Panc1 (cell line): ENCODE data around the gene TEX26. TPM values are rescaled to one million over a fixed set of nuclear protein-coding genes. Genes with fewer than 3 reads are reported as not detected.

ENCODE experiments used
- ATAC-seq: fragments of 200-7000 bp; cut with Tn5 transposase; 2 replicates; pipeline ENCODE4 v1.9.1; 2020; ENCODE audit warnings: mild to moderate bottlenecking, moderate library complexity
- BruUV-seq: library from RNA; stranded (reverse); fragments of 400-500 nt; replicated peaks from 2 replicates; lab custom pipeline; 2021; lab: Mats Ljungman, UMichigan
- CTCF ChIA-PET: fragments of 300-600 bp; sonication (Branson Sonifier 250); formaldehyde crosslinking; loops from one replicate; lab custom pipeline; 2022; ENCODE audit warnings: antibody characterized with exemption; lab: Charles Lee
- POLR2A ChIA-PET: fragments of 300-600 bp; sonication (Branson Sonifier 250); formaldehyde crosslinking; loops from one replicate; lab custom pipeline; 2022; ENCODE audit warnings: antibody characterized with exemption; lab: Charles Lee
- DNase-seq: peaks from one replicate; pipeline ENCODE4 v3.0.0-alpha.2; 2010; ENCODE audit warnings: low read depth, low spot score
- H3K27ac ChIP-seq: 2 replicates; pipeline ENCODE4 v1.5.1; 2011; ENCODE audit warnings: mild to moderate bottlenecking, low read length, inconsistent platforms
- H3K27me3 ChIP-seq: fragments of 200-500 bp; sonication (Bioruptor generic); 2 replicates; pipeline ENCODE4 v1.6.0; 2014; ENCODE audit warnings: low read length, inconsistent platforms; ENCODE audit not compliant: control insufficient read depth, insufficient read depth
- H3K36me3 ChIP-seq: fragments of 200-500 bp; sonication (Bioruptor generic); 2 replicates; pipeline ENCODE4 v1.5.1; 2014; ENCODE audit warnings: inconsistent platforms, mild to moderate bottlenecking, low read length, moderate library complexity; ENCODE audit not compliant: control insufficient read depth, insufficient read depth
- H3K4me1 ChIP-seq: 2 replicates; pipeline ENCODE4 v1.5.1; 2011; ENCODE audit warnings: inconsistent platforms, mild to moderate bottlenecking, low read length, moderate library complexity; ENCODE audit not compliant: control insufficient read depth, insufficient read depth
- H3K4me3 ChIP-seq, 2 experiments: 2 replicates each; pipeline ENCODE4 v1.5.1; 2011 to 2012; ENCODE audit warnings: low read depth in 2 of 2, low read length in 2 of 2, mild to moderate bottlenecking in 2 of 2, inconsistent platforms in 1 of 2, moderate library complexity in 1 of 2
- H3K9me3 ChIP-seq: fragments of 200-500 bp; sonication (Bioruptor generic); 2 replicates; pipeline ENCODE4 v1.5.1; 2014; ENCODE audit warnings: low read depth, mild to moderate bottlenecking, inconsistent platforms, low read length, moderate library complexity; ENCODE audit not compliant: control insufficient read depth, insufficient read depth
- CTCF ChIP-seq: fragments of 450-650 bp; IDR thresholded peaks from 2 replicates; pipeline ENCODE4 v1.5.1; 2017; ENCODE audit warnings: mild to moderate bottlenecking
- POLR2AphosphoS5 ChIP-seq: IDR thresholded peaks from 2 replicates; pipeline ENCODE4 v1.6.1; 2012; ENCODE audit warnings: mild to moderate bottlenecking, low read depth, low read length, moderate library complexity
- SIN3A ChIP-seq: IDR thresholded peaks from 2 replicates; pipeline ENCODE4 v1.6.1; 2012; ENCODE audit warnings: low read depth, mild to moderate bottlenecking, low read length, moderate library complexity, borderline replicate concordance; ENCODE audit not compliant: insufficient read depth
- TCF7L2 ChIP-seq: IDR thresholded peaks from 2 replicates; pipeline ENCODE4 v1.6.1; 2011; ENCODE audit warnings: mild to moderate bottlenecking, low read depth, low read length, inconsistent platforms
- in situ Hi-C: cut with HindIII; loops from 2 replicates; pipeline ENCODE4 v1.10.0; 2016; ENCODE audit warnings: low sequenced_read_pairs, low pct_unique_long_range_greater_than_20kb
- intact Hi-C: fragments of 100-400 bp; cut with micrococcal nuclease; formaldehyde crosslinking; loops from one replicate; pipeline ENCODE4 v1.10.0; 2022; ENCODE audit not compliant: unreplicated experiment
- total RNA-seq: library from RNA; stranded (reverse); gene quantifications from one replicate; pipeline ENCODE4 v1.2.1, GENCODE V29; 2021; ENCODE audit not compliant: unreplicated experiment
- TF ChIP-seq, protein P1 (sequence below), 2 experiments: IDR thresholded peaks; 2 replicates each; pipeline ENCODE4 v1.6.1; 2011 to 2012; ENCODE audit warnings: low read depth in 2 of 2, control low read depth in 1 of 2, low read length in 1 of 2, mild to moderate bottlenecking in 1 of 2, moderate library complexity in 1 of 2; ENCODE audit not compliant: insufficient read depth in 1 of 2

Gene TEX26
- total RNA-seq, 1 experiment from 2014 or later, result not detected

- Histone ChIP-seq H3K36me3 (no peaks in the 10 kb centered on the region), H3K9me3 (no peaks in the 10 kb centered on the region), H3K27me3 (peaks cover 2% of the 10 kb centered on the region; the same call in 1 of the 2 replicates), H3K27ac (no peak overlapping the region), H3K4me3 (no peak overlapping the region), H3K4me1 (no peaks in the 10 kb centered on the region)
- in situ Hi-C loops, result no loop called here
- ChIA-PET POLR2A (no interaction called here), CTCF (no interaction called here)
- intact Hi-C loops, result no loop called here
- no TSS peak for BruUV-seq
- DNase-seq (no peak), ATAC-seq (no peak)
- TF ChIP-seq POLR2AphosphoS5 (no peak), CTCF (no peak), SIN3A (no peak), TCF7L2 (no peak)
- TF ChIP-seq, protein P1, sequence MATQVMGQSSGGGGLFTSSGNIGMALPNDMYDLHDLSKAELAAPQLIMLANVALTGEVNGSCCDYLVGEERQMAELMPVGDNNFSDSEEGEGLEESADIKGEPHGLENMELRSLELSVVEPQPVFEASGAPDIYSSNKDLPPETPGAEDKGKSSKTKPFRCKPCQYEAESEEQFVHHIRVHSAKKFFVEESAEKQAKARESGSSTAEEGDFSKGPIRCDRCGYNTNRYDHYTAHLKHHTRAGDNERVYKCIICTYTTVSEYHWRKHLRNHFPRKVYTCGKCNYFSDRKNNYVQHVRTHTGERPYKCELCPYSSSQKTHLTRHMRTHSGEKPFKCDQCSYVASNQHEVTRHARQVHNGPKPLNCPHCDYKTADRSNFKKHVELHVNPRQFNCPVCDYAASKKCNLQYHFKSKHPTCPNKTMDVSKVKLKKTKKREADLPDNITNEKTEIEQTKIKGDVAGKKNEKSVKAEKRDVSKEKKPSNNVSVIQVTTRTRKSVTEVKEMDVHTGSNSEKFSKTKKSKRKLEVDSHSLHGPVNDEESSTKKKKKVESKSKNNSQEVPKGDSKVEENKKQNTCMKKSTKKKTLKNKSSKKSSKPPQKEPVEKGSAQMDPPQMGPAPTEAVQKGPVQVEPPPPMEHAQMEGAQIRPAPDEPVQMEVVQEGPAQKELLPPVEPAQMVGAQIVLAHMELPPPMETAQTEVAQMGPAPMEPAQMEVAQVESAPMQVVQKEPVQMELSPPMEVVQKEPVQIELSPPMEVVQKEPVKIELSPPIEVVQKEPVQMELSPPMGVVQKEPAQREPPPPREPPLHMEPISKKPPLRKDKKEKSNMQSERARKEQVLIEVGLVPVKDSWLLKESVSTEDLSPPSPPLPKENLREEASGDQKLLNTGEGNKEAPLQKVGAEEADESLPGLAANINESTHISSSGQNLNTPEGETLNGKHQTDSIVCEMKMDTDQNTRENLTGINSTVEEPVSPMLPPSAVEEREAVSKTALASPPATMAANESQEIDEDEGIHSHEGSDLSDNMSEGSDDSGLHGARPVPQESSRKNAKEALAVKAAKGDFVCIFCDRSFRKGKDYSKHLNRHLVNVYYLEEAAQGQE (IDR thresholded peaks at IDR 0.05; ENCODE audit: insufficient read depth in 1 of 2, low read depth in 2 of 2, low read length in 1 of 2), result no peak
Measured at GRCh38 chr13:30959678-30960077, 27.2 kb downstream of the TEX26 start.

DNA sequence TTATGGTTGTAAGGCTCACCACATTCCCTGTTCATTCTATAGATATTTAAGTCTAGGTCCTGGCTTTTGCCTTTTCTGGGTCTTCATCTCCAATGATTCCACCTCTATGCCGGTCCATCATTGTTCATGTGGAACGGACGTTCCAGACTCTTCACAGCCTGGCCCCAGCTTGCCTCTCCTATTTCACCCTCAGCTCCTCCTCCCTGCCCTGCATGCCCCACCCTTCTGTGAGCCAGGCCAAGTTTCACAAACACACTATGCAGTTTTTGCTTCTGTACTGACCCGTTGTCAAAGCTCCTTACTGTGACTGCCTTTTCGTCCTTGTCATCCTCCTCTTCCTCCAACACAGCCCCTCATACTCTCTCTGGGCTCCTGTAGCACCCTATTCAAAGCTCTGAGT lies 31.3 kb downstream of the TEX26 start:
- POLR2A ChIA-PET, result no interaction called here
- Histone ChIP-seq H3K4me3 (no peak overlapping the region), H3K27me3 (peaks cover 2% of the 10 kb centered on the region; the same call in 1 of the 2 replicates), H3K4me1 (no peaks in the 10 kb centered on the region), H3K36me3 (no peaks in the 10 kb centered on the region), H3K9me3 (no peaks in the 10 kb centered on the region), H3K27ac (no peak overlapping the region)
- CTCF ChIA-PET, result no interaction called here
- TF ChIP-seq CTCF, result no peak
- TF ChIP-seq, protein P1 (IDR thresholded peaks at IDR 0.05; ENCODE audit: insufficient read depth in 1 of 2, low read depth in 2 of 2, low read length in 1 of 2), result no peak
- no TSS peak for BruUV-seq
- in situ Hi-C loops (no loop called here), intact Hi-C loops (no loop called here)
- no peak for DNase-seq
- no peak for ATAC-seq
